ENCODE results near the gene NELFA. TPM values are rescaled to one million over a fixed set of nuclear protein-coding genes. Genes with fewer than 3 reads are reported as not detected.

NELFA gene
- total RNA-seq, 1 experiment from 2014 or later: 58.3 TPM

- TF ChIP-seq CTCF (conservative IDR thresholded peaks at IDR 0.05; ENCODE audit: low read depth, low read length) (no peak), EZH2 (IDR thresholded peaks at IDR 0.05; ENCODE audit: borderline replicate concordance, low read depth, low read length, poor library complexity, severe bottlenecking) (no peak)
- CTCF ChIA-PET: no interaction called here
- H3K36me3 ChIP-seq (ENCODE audit: insufficient read depth, low read length, poor library complexity, severe bottlenecking): peaks cover 84% of the 10 kb centered on the region
- H3K27ac ChIP-seq (ENCODE audit: low read depth, low read length, poor library complexity, severe bottlenecking): no peak overlapping the region
- no TSS peak for BruUV-seq (replicated peaks)
- DNase-seq (ENCODE audit: low spot score): no peak
- intact Hi-C loops (cut with micrococcal nuclease; ENCODE audit: unreplicated experiment): no loop called here
- H3K4me3 ChIP-seq (ENCODE audit: low read depth, low read length, poor library complexity, severe bottlenecking): no peak overlapping the region
- no peaks in the 10 kb centered on the region for H3K4me1 ChIP-seq (ENCODE audit: insufficient read depth, low read length, poor library complexity, severe bottlenecking)
- POLR2A ChIA-PET (ENCODE audit: low non-redundant PET): no interaction called here
- no peaks in the 10 kb centered on the region for H3K9me3 ChIP-seq (ENCODE audit: low read depth, low read length, poor library complexity, severe bottlenecking)
- no peaks in the 10 kb centered on the region for H3K27me3 ChIP-seq (replicated peaks; ENCODE audit: insufficient read depth, low read depth, low read length, poor library complexity)
These were observed 36.4 kb downstream of the NELFA start for GRCh38 chr4:1972414-1972813.

- no peak for DNase-seq (ENCODE audit: low spot score)
- ChIA-PET POLR2A (ENCODE audit: low non-redundant PET) (no interaction called here), CTCF (no interaction called here)
- no peaks in the 10 kb centered on the region for H3K9me3 ChIP-seq (ENCODE audit: low read depth, low read length, poor library complexity, severe bottlenecking)
- H3K4me1 ChIP-seq (ENCODE audit: insufficient read depth, low read length, poor library complexity, severe bottlenecking): no peaks in the 10 kb centered on the region
- peaks cover 77% of the 10 kb centered on the region for H3K36me3 ChIP-seq (ENCODE audit: insufficient read depth, low read length, poor library complexity, severe bottlenecking)
- intact Hi-C loops (cut with micrococcal nuclease; ENCODE audit: unreplicated experiment): no loop called here
- BruUV-seq (replicated peaks): no TSS peak
- H3K27ac ChIP-seq (ENCODE audit: low read depth, low read length, poor library complexity, severe bottlenecking): no peak overlapping the region
- H3K4me3 ChIP-seq (ENCODE audit: low read depth, low read length, poor library complexity, severe bottlenecking): no peak overlapping the region
- H3K27me3 ChIP-seq (replicated peaks; ENCODE audit: insufficient read depth, low read depth, low read length, poor library complexity): no peaks in the 10 kb centered on the region
- TF ChIP-seq CTCF (conservative IDR thresholded peaks at IDR 0.05; ENCODE audit: low read depth, low read length) (no peak), EZH2 (IDR thresholded peaks at IDR 0.05; ENCODE audit: borderline replicate concordance, low read depth, low read length, poor library complexity, severe bottlenecking) (no peak)
These were observed 37.1 kb downstream of the NELFA start for GRCh38 chr4:1971456-1972200.

GRCh38 chr4:1970926-1971325 is 37.8 kb downstream of the NELFA start:
- H3K27me3 ChIP-seq (replicated peaks; ENCODE audit: insufficient read depth, low read depth, low read length, poor library complexity): no peaks in the 10 kb centered on the region
- DNase-seq (ENCODE audit: low spot score): no peak
- TF ChIP-seq CTCF (conservative IDR thresholded peaks at IDR 0.05; ENCODE audit: low read depth, low read length) (no peak), EZH2 (IDR thresholded peaks at IDR 0.05; ENCODE audit: borderline replicate concordance, low read depth, low read length, poor library complexity, severe bottlenecking) (no peak)
- H3K9me3 ChIP-seq (ENCODE audit: low read depth, low read length, poor library complexity, severe bottlenecking): no peaks in the 10 kb centered on the region
- POLR2A ChIA-PET (ENCODE audit: low non-redundant PET): no interaction called here
- H3K36me3 ChIP-seq (ENCODE audit: insufficient read depth, low read length, poor library complexity, severe bottlenecking): peaks cover 72% of the 10 kb centered on the region
- no peak overlapping the region for H3K27ac ChIP-seq (ENCODE audit: low read depth, low read length, poor library complexity, severe bottlenecking)
- CTCF ChIA-PET: no interaction called here
- intact Hi-C loops (cut with micrococcal nuclease; ENCODE audit: unreplicated experiment): no loop called here
- no TSS peak for BruUV-seq (replicated peaks)
- no peak overlapping the region for H3K4me3 ChIP-seq (ENCODE audit: low read depth, low read length, poor library complexity, severe bottlenecking)
- H3K4me1 ChIP-seq (ENCODE audit: insufficient read depth, low read length, poor library complexity, severe bottlenecking): no peaks in the 10 kb centered on the region
